AG04450 (cell line): ENCODE results near the gene EGR2. TPM values are rescaled to one million over a fixed set of nuclear protein-coding genes. Genes with fewer than 3 reads are reported as not detected.

Experiments
- CTCF ChIA-PET: fragments of 300-600, 350-600 bp; formaldehyde crosslinking; extraction: SDS; loops from one replicate; lab custom pipeline; 2022; ENCODE audit warnings: antibody characterized with exemption, inconsistent platforms; lab: Charles Lee
- POLR2A ChIA-PET: fragments of 350-600 bp; formaldehyde crosslinking; extraction: SDS; loops from one replicate; lab custom pipeline; 2021; ENCODE audit warnings: antibody characterized with exemption, inconsistent platforms; lab: Yijun Ruan, JAX
- DNase-seq: peaks from one replicate; pipeline ENCODE4 v3.0.0-alpha.2; 2011; ENCODE audit warnings: low read depth, low spot score
- H3K27ac ChIP-seq: one replicate; pipeline ENCODE4 v1.5.1; 2012; ENCODE audit warnings: low read depth, low read length, control low read depth
- H3K27me3 ChIP-seq: one replicate; pipeline ENCODE4 v1.6.0; 2012; ENCODE audit warnings: low read length; ENCODE audit not compliant: control insufficient read depth, insufficient read depth
- H3K4me3 ChIP-seq: 2 replicates; pipeline ENCODE4 v1.5.1; 2011; ENCODE audit warnings: mild to moderate bottlenecking, low read depth, low read length, control low read depth
- H3K9me3 ChIP-seq: 2 replicates; pipeline ENCODE4 v1.5.1; 2012; ENCODE audit warnings: low read length; ENCODE audit not compliant: control insufficient read depth, insufficient read depth
- CTCF ChIP-seq: IDR thresholded peaks from 2 replicates; pipeline ENCODE4 v1.5.1; 2011; ENCODE audit warnings: low read depth, low read length, control low read depth, inconsistent platforms
- polyA plus RNA-seq: library from polyadenylated mRNA; depleted of rRNA; stranded (reverse); fragments of >200 nt; gene quantifications from 2 replicates; pipeline ENCODE4 v1.2.3, GENCODE V29; 2011

Gene EGR2
- polyA plus RNA-seq, 1 experiment: 0.61 TPM

GRCh38 chr10:62806251-62806650 lies 9.9 kb downstream of the EGR2 start:
- Histone ChIP-seq H3K27me3 (no peaks in the 10 kb centered on the region), H3K9me3 (no peaks in the 10 kb centered on the region; the same call in 1 of the 2 replicates), H3K4me3 (peak overlapping the region; percentile 95), H3K27ac (no peak overlapping the region)
- ChIA-PET POLR2A (no interaction called here), CTCF (interaction anchor here (0.8 to 2.5 kb wide), 3 partner anchors 11 to 352 kb away, joined by 3 to 10 read pairs (median 8); no protein-coding TSS in a partner anchor)
- no peak for DNase-seq
- no peak for TF ChIP-seq CTCF

- Histone ChIP-seq H3K27ac (peak overlapping the region; percentile 33), H3K27me3 (no peaks in the 10 kb centered on the region), H3K4me3 (peak overlapping the region; percentile 95), H3K9me3 (no peaks in the 10 kb centered on the region; the same call in 1 of the 2 replicates)
- no peak for DNase-seq
- POLR2A ChIA-PET: interaction anchor here (0.8 to 2.0 kb wide), 2 partner anchors 8 to 12 kb away, joined by 3 to 12 read pairs; partner anchors contain the start of gene EGR2
- CTCF ChIA-PET: interaction anchor here (2.1 to 4.8 kb wide), 3 partner anchors 13 to 212 kb away, joined by 5 to 23 read pairs (median 10); no protein-coding TSS in a partner anchor
- TF ChIP-seq CTCF: no peak
Observed at GRCh38 chr10:62805231-62806099, 10.7 kb downstream of the EGR2 start.

- H3K27me3 ChIP-seq: no peaks in the 10 kb centered on the region
- no peaks in the 10 kb centered on the region; the same call in 1 of the 2 replicates for H3K9me3 ChIP-seq
- ChIA-PET CTCF (interaction anchor here (1.0 to 4.8 kb wide), 6 partner anchors 13 to 915 kb away, joined by 3 to 23 read pairs (median 4); no protein-coding TSS in a partner anchor), POLR2A (interaction anchor here (0.8 to 2.0 kb wide), 4 partner anchors 9 to 186 kb away, joined by 3 to 12 read pairs (median 5); partner anchors contain the start of gene EGR2)
- peak within 1 kb of the TSS; percentile 93 for H3K27ac ChIP-seq
- H3K4me3 ChIP-seq: peak within 1 kb of the TSS; percentile 95
- TF ChIP-seq CTCF: no peak
- peak; percentile 51 for DNase-seq
Observed at GRCh38 chr10:62804356-62805230, 11.6 kb downstream of the EGR2 start, which contains the start of gene ADO. Gene ADO, plus strand, starts transcription at chr10:62804720. Its CDS starts 340 bp downstream, at chr10:62805060.

- H3K4me3 ChIP-seq: peak overlapping the region; percentile 95
- peak; percentile 32 for DNase-seq
- no peaks in the 10 kb centered on the region; the same call in 1 of the 2 replicates for H3K9me3 ChIP-seq
- CTCF ChIA-PET: interaction anchor here (1.0 to 4.8 kb wide), 7 partner anchors 14 to 916 kb away, joined by 3 to 23 read pairs (median 5); no protein-coding TSS in a partner anchor
- peak overlapping the region; percentile 93 for H3K27ac ChIP-seq
- no peak for TF ChIP-seq CTCF
- POLR2A ChIA-PET: interaction anchor here (1.1 to 2.0 kb wide), 3 partner anchors 13 to 185 kb away, joined by 5 to 12 read pairs (median 5); partner anchors contain the start of gene EGR2
- H3K27me3 ChIP-seq: peaks cover 3% of the 10 kb centered on the region
Observed at GRCh38 chr10:62803724-62804355, 12.3 kb downstream of the EGR2 start.
